ENCODE data around the gene MRAS.
"Not testable (repeated sequence)": the region's sequence is repeated elsewhere in the genome, so short reads cannot be mapped to it uniquely, and the experiment has no call there.

MRAS gene

GRCh38 chr3:138417559-138417982 is 69.2 kb downstream of the MRAS start:
- Mint-ChIP-seq H3K36me3 (no peaks in the 10 kb centered on the region), H3K27ac (no peak overlapping the region), H3K9me3 (peaks cover 0 to 1% of the 10 kb centered on the region in 2 donors), H3K4me3 (no peak overlapping the region), H3K4me1 (peaks cover 0 to 3% of the 10 kb centered on the region in 2 donors), H3K27me3 (peaks cover 33 to 64% of the 10 kb centered on the region in 2 donors)
- ATAC-seq (replicated peaks) (peak; percentile 79 to 87), DNase-seq (peak; percentile 39)

DNA sequence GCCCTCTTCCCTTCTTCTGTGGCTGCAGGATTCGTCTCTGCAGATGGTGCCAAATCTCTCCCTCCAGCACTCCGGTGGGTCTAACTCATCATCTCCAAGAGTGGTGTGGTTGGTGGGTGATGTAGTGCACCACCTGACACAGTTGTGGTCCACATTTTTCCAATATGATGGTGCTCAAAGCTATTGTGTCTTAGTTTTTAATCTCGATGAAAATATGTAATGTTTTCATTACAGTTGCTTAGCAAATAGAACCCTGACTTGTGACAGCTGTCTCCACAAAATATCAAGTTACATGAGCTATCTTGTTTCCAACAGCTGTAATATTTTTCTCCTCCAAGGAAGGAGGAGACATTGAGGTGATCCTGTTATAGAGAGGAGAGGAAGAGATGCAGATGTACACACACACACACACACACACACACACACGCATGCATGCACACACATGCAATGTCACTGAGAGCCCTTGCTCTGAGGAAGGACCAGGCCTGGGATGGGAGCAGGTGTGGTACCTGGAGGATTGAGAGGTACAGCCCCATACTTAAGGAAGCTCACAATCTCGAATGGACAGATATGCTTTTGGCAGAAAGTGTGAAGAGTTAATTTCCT is 70.3 kb downstream of the MRAS start:
- Mint-ChIP-seq H3K9me3 (peaks cover 0 to 1% of the 10 kb centered on the region in 2 donors), H3K27me3 (peaks cover 29 to 54% of the 10 kb centered on the region in 2 donors), H3K4me1 (no peaks in the 10 kb centered on the region), H3K36me3 (no peaks in the 10 kb centered on the region), H3K4me3 (no peak overlapping the region), H3K27ac (no peak overlapping the region)
- DNase-seq (no peak), ATAC-seq (replicated peaks) (no peak)

- no peak for ATAC-seq (replicated peaks)
- DNase-seq: no peak
- Mint-ChIP-seq H3K27me3 (peaks cover 15 to 24% of the 10 kb centered on the region in 2 donors), H3K4me3 (no peak overlapping the region), H3K27ac (no peak overlapping the region), H3K4me1 (no peaks in the 10 kb centered on the region), H3K36me3 (no peaks in the 10 kb centered on the region), H3K9me3 (peaks cover 0 to 1% of the 10 kb centered on the region in 2 donors)
These were observed 74.9 kb downstream of the MRAS start for GRCh38 chr3:138423316-138423715.

DNA sequence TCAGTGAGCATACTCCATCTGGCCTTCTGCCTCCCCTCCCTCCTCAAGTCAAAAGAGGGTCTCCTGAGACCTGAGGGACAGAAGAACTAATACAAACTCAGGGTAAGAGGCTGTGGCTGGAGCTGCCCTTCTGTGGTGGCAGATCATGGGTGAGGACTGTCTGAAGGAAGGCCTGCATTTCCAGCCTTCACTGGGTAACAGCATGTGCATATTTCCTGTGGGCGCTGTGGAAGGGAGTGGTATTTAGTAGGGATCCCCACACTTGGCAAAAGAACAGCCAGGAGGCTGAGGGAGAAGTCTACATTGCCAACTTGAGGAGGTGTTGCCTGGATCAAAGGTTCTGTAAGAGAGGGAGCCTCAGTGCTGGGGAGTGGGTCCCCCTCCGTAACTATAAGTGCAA is 75.9 kb downstream of the MRAS start:
- H3K27ac Mint-ChIP-seq: peak overlapping the region; percentile 7
- no peak for ATAC-seq (replicated peaks)
- H3K4me1 Mint-ChIP-seq: no peaks in the 10 kb centered on the region
- peaks cover 9 to 14% of the 10 kb centered on the region in 2 donors for H3K27me3 Mint-ChIP-seq
- H3K4me3 Mint-ChIP-seq: no peak overlapping the region
- H3K9me3 Mint-ChIP-seq: peaks cover 0 to 1% of the 10 kb centered on the region in 2 donors
- DNase-seq: no peak
- no peaks in the 10 kb centered on the region for H3K36me3 Mint-ChIP-seq

DNA sequence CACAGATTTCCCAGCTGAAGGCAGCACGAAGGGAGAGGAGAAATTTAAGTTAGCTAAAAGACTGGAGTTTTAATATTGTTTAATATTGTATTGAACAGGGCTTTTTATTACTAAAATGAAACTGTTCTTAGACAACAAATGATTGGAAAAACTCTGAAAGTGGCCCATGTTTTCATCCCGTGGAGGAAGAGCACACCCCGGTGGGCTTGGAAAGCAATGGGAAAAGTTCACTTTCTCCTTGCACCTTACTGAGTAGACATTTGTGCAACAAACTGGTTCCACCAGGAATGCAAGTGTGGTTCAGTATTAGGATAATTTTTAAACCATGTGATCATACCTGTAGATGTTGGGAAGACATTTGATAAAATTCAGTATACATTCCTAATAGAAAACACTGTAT is 77.8 kb downstream of the MRAS start:
- Mint-ChIP-seq H3K4me1 (no peaks in the 10 kb centered on the region), H3K27ac (no peak overlapping the region), H3K4me3 (no peak overlapping the region), H3K36me3 (no peaks in the 10 kb centered on the region), H3K27me3 (peaks cover 13 to 25% of the 10 kb centered on the region in 2 donors), H3K9me3 (peaks cover 0 to 1% of the 10 kb centered on the region in 2 donors)
- ATAC-seq (replicated peaks) (no peak), DNase-seq (no peak)

- H3K36me3 Mint-ChIP-seq; ATAC-seq (replicated peaks); H3K4me3 Mint-ChIP-seq; H3K9me3 Mint-ChIP-seq; H3K4me1 Mint-ChIP-seq; DNase-seq; H3K27ac Mint-ChIP-seq: not testable (repeated sequence)
- H3K27me3 Mint-ChIP-seq: peaks cover 14 to 26% of the 10 kb centered on the region in 2 donors
These were observed 78.4 kb downstream of the MRAS start for GRCh38 chr3:138426754-138427153.

DNA sequence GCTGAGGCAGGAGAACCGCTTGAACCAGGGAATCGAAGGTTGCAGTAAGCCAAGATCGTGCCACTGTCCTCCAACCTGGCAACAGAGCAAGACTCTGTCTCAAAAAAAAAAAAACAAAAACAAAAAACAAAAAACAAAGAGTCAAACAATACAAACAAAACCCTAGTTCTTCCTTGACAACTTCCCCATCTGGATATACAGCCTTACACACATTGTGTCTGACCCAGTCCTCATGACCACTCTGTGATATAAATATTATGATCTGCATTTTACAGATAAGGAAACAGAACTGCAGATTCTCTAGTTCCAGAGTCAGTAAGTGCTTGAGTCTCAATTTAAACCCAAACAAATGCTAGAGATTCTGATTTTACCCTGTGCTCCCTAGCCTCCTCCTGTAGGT is 81.3 kb downstream of the MRAS start:
- Mint-ChIP-seq H3K27me3 (peaks cover 31 to 50% of the 10 kb centered on the region in 2 donors), H3K4me1 (peaks cover 8 to 10% of the 10 kb centered on the region in 2 donors), H3K36me3 (no peaks in the 10 kb centered on the region), H3K9me3 (no peaks in the 10 kb centered on the region), H3K4me3 (no peak overlapping the region), H3K27ac (no peak overlapping the region)
- no peak for DNase-seq
- ATAC-seq (replicated peaks): no peak

DNA sequence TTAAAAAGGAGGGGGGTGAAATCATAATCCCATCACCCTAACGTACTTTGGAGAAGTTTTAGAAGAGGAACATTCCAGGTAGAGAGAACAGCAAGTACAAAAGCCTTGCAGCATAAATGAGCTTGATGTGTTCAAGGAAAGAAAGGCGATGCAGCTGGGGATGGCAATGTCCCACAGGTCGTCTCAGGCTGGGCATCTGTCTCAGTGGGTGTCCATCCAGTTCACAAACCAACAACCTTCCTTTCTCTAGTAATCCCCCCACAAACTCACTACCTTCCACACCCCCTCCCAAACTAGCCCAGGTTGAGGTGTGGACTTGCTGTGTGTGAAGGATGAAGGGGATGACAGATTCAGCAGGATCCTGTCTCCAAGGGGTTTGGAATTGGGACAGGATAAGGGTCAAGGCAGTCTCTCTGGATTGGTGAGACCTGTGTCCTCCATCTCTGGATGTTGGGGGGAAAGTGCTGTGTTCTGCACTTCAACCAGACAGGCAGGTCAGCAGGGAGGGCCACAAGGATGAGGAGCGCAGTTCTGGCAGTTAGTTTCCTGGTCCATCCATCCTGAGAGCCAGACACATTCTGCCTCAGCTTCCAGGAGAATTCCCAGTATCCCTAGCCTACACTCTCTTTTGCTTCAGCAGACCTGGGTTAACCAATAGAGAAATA is 84.3 kb downstream of the MRAS start:
- ATAC-seq (replicated peaks) (no peak), DNase-seq (no peak)
- Mint-ChIP-seq H3K9me3 (no peaks in the 10 kb centered on the region), H3K27ac (no peak overlapping the region), H3K4me1 (peaks cover 8 to 15% of the 10 kb centered on the region in 2 donors), H3K4me3 (no peak overlapping the region), H3K27me3 (peaks cover 48 to 68% of the 10 kb centered on the region in 2 donors), H3K36me3 (no peaks in the 10 kb centered on the region)

- DNase-seq (no peak), ATAC-seq (replicated peaks) (no peak)
- H3K27me3 Mint-ChIP-seq: peaks cover 49 to 78% of the 10 kb centered on the region in 2 donors
- H3K36me3 Mint-ChIP-seq: no peaks in the 10 kb centered on the region
- no peak overlapping the region for H3K27ac Mint-ChIP-seq
- peak overlapping the region; percentile 72 to 75 for H3K4me3 Mint-ChIP-seq
- H3K9me3 Mint-ChIP-seq: no peaks in the 10 kb centered on the region
- H3K4me1 Mint-ChIP-seq: peaks cover 8 to 15% of the 10 kb centered on the region in 2 donors
These were observed 85.5 kb downstream of the MRAS start for GRCh38 chr3:138433892-138434275.

DNA sequence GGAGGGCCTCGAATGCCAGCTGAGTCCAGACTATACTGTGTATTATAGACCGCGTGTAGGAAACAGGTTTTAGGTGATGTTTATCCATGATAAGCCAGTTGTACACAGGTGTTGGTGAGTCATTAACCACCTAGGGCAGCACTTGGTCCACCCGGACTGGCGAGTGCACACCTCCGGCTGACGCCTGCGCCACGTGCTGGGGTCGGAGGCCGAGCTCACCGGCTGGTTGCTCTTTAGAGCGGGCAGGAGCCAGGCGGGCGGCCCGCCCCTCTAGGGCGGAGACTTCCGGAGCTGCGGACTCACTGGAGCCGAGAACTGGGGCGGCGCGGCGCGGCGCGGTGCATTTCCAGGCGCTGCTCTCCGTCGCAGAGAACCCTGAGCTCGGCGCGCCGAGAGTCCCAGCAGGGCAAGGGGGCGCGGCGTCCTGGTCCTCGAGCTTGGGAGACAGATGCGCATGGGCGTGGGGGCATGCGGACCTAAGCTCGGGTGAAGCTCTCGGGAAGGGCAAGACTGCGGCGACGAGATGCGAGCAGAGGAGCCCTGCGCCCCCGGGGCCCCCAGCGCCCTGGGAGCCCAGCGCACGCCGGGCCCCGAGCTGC is 86.0 kb downstream of the MRAS start, which contains the start of gene ESYT3:
Gene ESYT3 (plus strand): TSS at position 341 of the 599 bp plus-strand sequence. CDS start 183 bp downstream, at position 524.
- DNase-seq: no peak
- Mint-ChIP-seq H3K4me3 (peak within 1 kb of the TSS; percentile 72 to 75), H3K9me3 (no peaks in the 10 kb centered on the region), H3K27ac (no peak within 1 kb of the TSS), H3K4me1 (peaks cover 8 to 15% of the 10 kb centered on the region in 2 donors), H3K36me3 (no peaks in the 10 kb centered on the region), H3K27me3 (peaks cover 49 to 83% of the 10 kb centered on the region in 2 donors)
- ATAC-seq (replicated peaks): peak; percentile 61 to 74

- ATAC-seq (replicated peaks) (peak in 1 of 2 donors; percentile 28), DNase-seq (no peak)
- Mint-ChIP-seq H3K27me3 (peaks cover 45 to 84% of the 10 kb centered on the region in 2 donors), H3K27ac (no peak overlapping the region), H3K36me3 (no peaks in the 10 kb centered on the region), H3K4me1 (peaks cover 8 to 15% of the 10 kb centered on the region in 2 donors), H3K4me3 (peak overlapping the region; percentile 13 to 51), H3K9me3 (no peaks in the 10 kb centered on the region)
These were observed 86.7 kb downstream of the MRAS start for GRCh38 chr3:138434875-138435772.

DNA sequence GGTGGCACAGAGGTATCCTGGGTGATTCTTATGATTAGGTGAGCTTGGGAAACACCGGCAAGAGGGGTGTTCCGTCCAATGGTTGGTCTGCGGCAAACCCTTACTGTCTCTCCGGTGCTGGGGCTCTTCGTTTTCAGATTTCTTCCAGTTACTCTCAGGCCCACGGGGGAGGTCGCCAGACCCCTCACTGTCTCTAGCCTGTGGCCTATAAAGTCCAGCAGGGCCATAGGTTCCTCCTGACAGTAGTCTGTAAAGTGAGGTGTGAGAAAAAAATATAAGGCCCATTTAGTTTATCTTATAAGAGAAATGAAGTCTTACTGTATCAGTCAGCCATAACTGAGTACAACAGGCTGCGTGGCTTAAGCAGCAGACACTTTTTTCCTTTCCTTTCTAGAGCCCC is 87.5 kb downstream of the MRAS start:
- ATAC-seq (replicated peaks) (no peak), DNase-seq (no peak)
- H3K27me3 Mint-ChIP-seq: peaks cover 44 to 79% of the 10 kb centered on the region in 2 donors
- H3K4me3 Mint-ChIP-seq: no peak overlapping the region
- peaks cover 8 to 15% of the 10 kb centered on the region in 2 donors for H3K4me1 Mint-ChIP-seq
- H3K27ac Mint-ChIP-seq: no peak overlapping the region
- no peaks in the 10 kb centered on the region for H3K9me3 Mint-ChIP-seq
- H3K36me3 Mint-ChIP-seq: no peaks in the 10 kb centered on the region

DNA sequence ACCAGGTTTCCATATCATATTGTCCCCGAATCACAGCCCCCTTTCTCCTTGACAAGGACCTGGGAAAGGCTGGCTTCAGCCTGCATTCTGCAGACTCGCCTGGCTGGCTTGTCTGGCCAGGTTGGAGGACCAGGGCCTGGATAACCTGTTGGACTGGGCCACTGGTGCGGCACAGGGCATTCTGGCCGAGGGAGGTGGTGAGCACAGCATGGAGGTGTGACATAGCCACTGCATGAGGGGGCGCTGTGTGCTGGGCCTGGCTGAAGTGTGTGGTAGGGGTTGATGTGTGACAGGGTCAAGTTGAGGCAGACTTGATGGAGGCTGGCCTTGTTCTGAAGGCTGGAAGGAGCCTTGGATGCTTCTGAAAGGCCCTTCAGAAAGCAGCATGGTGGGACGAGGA is 88.9 kb downstream of the MRAS start:
- H3K27me3 Mint-ChIP-seq: peaks cover 35 to 65% of the 10 kb centered on the region in 2 donors
- ATAC-seq (replicated peaks) (no peak), DNase-seq (no peak)
- peaks cover 8 to 15% of the 10 kb centered on the region in 2 donors for H3K4me1 Mint-ChIP-seq
- no peak overlapping the region for H3K4me3 Mint-ChIP-seq
- no peak overlapping the region for H3K27ac Mint-ChIP-seq
- H3K36me3 Mint-ChIP-seq: no peaks in the 10 kb centered on the region
- H3K9me3 Mint-ChIP-seq: no peaks in the 10 kb centered on the region

DNA sequence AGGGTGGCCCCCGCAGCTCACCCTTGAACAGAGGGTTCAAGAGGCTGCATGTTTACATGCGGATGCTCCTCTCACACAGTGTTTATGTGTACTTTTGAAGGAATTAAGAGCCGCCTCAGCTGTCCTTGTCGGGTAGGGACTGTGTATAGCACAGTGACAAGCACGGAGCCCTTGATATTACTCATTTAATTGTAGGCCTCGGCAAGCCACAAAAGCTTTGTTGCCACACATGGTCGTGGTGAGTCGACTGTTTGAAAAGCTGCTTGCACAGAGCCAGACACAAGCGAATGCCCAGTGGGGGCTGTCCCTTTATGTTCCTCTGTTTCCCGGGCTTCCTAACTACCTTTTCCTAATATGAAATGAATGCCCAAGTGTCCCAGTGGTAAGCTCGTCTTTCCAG is 90.5 kb downstream of the MRAS start:
- H3K4me1 Mint-ChIP-seq: peaks cover 4 to 11% of the 10 kb centered on the region in 2 donors
- no peak overlapping the region for H3K27ac Mint-ChIP-seq
- ATAC-seq (replicated peaks) (no peak), DNase-seq (no peak)
- H3K27me3 Mint-ChIP-seq: peaks cover 20 to 51% of the 10 kb centered on the region in 2 donors
- no peaks in the 10 kb centered on the region for H3K9me3 Mint-ChIP-seq
- no peaks in the 10 kb centered on the region for H3K36me3 Mint-ChIP-seq
- no peak overlapping the region for H3K4me3 Mint-ChIP-seq
